ENCODE results near the gene COLEC11.

Gene COLEC11

GRCh38 chr2:3587432-3587831 lies 7.5 kb upstream of the COLEC11 start:
- no peak overlapping the region for H3K4me3 ChIP-seq (ENCODE audit: low read depth, low read length)
- no peaks in the 10 kb centered on the region; the same call in 1 of the 2 replicates for H3K4me1 ChIP-seq (ENCODE audit: control insufficient read depth, insufficient read depth, low read length)
- no peaks in the 10 kb centered on the region for H3K9me3 ChIP-seq (ENCODE audit: control insufficient read depth, insufficient read depth, low read depth, low read length)
- TF ChIP-seq ZNF175 (tag by site-specific recombination; IDR thresholded peaks at IDR 0.05) (no peak), ZNF654 (tag by site-specific recombination; IDR thresholded peaks at IDR 0.05; ENCODE audit: low read depth) (no peak)
- ChIA-PET CTCF (no interaction called here), POLR2A (no interaction called here)
- H3K36me3 ChIP-seq (ENCODE audit: control insufficient read depth in 2 of 2, insufficient read depth in 1 of 2, low read length in 2 of 2): peaks cover 6 to 26% of the 10 kb centered on the region in 2 experiments
- no peak overlapping the region for H3K27ac ChIP-seq (ENCODE audit: extremely low read depth, low read depth, low read length)

- Histone ChIP-seq H3K4me3 (ENCODE audit: low read depth, low read length) (no peak overlapping the region), H3K9me3 (ENCODE audit: control insufficient read depth, insufficient read depth, low read depth, low read length) (no peaks in the 10 kb centered on the region), H3K27ac (ENCODE audit: extremely low read depth, low read depth, low read length) (no peak overlapping the region), H3K36me3 (ENCODE audit: control insufficient read depth in 2 of 2, insufficient read depth in 1 of 2, low read length in 2 of 2) (peaks cover under 1 to 20% of the 10 kb centered on the region in 2 experiments; a peak in 1 of 3 replicates), H3K4me1 (ENCODE audit: control insufficient read depth, insufficient read depth, low read length) (no peaks in the 10 kb centered on the region; the same call in 1 of the 2 replicates)
- ChIA-PET POLR2A (interaction anchor here (0.6 to 1.0 kb wide), 2 partner anchors 7 to 30 kb away, joined by 3 read pairs; partner anchors contain the start of gene RNASEH1), CTCF (no interaction called here)
- TF ChIP-seq ZFP37 (tag by site-specific recombination; IDR thresholded peaks at IDR 0.05): no peak
- no peak for TF ChIP-seq ZBTB48 (tag by site-specific recombination; IDR thresholded peaks at IDR 0.05)
Measured at GRCh38 chr2:3588084-3588483, 6.8 kb upstream of the COLEC11 start.

- POLR2A ChIA-PET: interaction anchor here (1.0 kb wide), 1 partner anchor 31 kb away, joined by 3 read pairs; the partner anchor contains the start of gene RNASEH1
- peaks cover 0 to 11% of the 10 kb centered on the region in 2 experiments; a peak in 1 of 3 replicates for H3K36me3 ChIP-seq (ENCODE audit: control insufficient read depth in 2 of 2, insufficient read depth in 1 of 2, low read length in 2 of 2)
- no peak overlapping the region for H3K4me3 ChIP-seq (ENCODE audit: low read depth, low read length)
- CTCF ChIA-PET: interaction anchor here (0.6 kb wide), 1 partner anchor 184 kb away, joined by 3 read pairs; no protein-coding TSS in a partner anchor
- no peaks in the 10 kb centered on the region for H3K9me3 ChIP-seq (ENCODE audit: control insufficient read depth, insufficient read depth, low read depth, low read length)
- TF ChIP-seq WT1 (tag by site-specific recombination; IDR thresholded peaks at IDR 0.05) (no peak), ZNF621 (tag by site-specific recombination; IDR thresholded peaks at IDR 0.05) (no peak), ZNF10 (tag by site-specific recombination; IDR thresholded peaks at IDR 0.05) (no peak), INSM2 (tag by site-specific recombination; IDR thresholded peaks at IDR 0.05) (no peak), ZNF138 (tag by site-specific recombination; IDR thresholded peaks at IDR 0.05; ENCODE audit: borderline replicate concordance) (no peak), ZNF335 (tag by site-specific recombination; conservative IDR thresholded peaks at IDR 0.05) (no peak), ZNF529 (tag by site-specific recombination; IDR thresholded peaks at IDR 0.05; ENCODE audit: insufficient replicate concordance) (no peak), ZNF133 (tag by site-specific recombination; IDR thresholded peaks at IDR 0.05) (no peak), ZNF514 (tag by site-specific recombination; IDR thresholded peaks at IDR 0.05) (no peak), ZNF521 (tag by site-specific recombination; IDR thresholded peaks at IDR 0.05) (no peak), ZNF174 (tag by site-specific recombination; IDR thresholded peaks at IDR 0.05) (no peak), SCRT2 (tag by site-specific recombination; IDR thresholded peaks at IDR 0.05) (no peak), ATF2 (tag by site-specific recombination; IDR thresholded peaks at IDR 0.05; ENCODE audit: low read depth) (no peak), ZNF629 (tag by site-specific recombination; IDR thresholded peaks at IDR 0.05) (no peak), ZNF426 (tag by site-specific recombination; IDR thresholded peaks at IDR 0.05) (no peak)
- no peaks in the 10 kb centered on the region; the same call in 1 of the 2 replicates for H3K4me1 ChIP-seq (ENCODE audit: control insufficient read depth, insufficient read depth, low read length)
- no peak overlapping the region for H3K27ac ChIP-seq (ENCODE audit: extremely low read depth, low read depth, low read length)
Measured at GRCh38 chr2:3589086-3589485, 5.8 kb upstream of the COLEC11 start.

Data from HEK293 (cell line).